ENCODE results near the gene PI4KB.

GRCh38 chr1:151251656-151252470 is 75.4 kb downstream of the PI4KB start:
- no peak for TF ChIP-seq TARDBP (IDR thresholded peaks at IDR 0.05)
- TF ChIP-seq ELF4 (IDR thresholded peaks at IDR 0.05): no peak
- no peak for TF ChIP-seq HDGF (IDR thresholded peaks at IDR 0.05; ENCODE audit: borderline replicate concordance)
- TF ChIP-seq FOXM1 (IDR thresholded peaks at IDR 0.05; ENCODE audit: borderline replicate concordance): no peak
